Colonic mucosa (tissue), 4 donors: ENCODE measurements around the gene WLS. TPM values are rescaled to one million over a fixed set of nuclear protein-coding genes. Genes with fewer than 3 reads are reported as not detected.

Experiments
- DNase-seq: peaks from one replicate; pipeline ENCODE4 v3.0.0-alpha.2; 2020
- H3K27ac ChIP-seq: fragments of 200-600 bp; one replicate; pipeline ENCODE4 v1.8.0; 2021
- H3K27me3 ChIP-seq: fragments of 200-600 bp; one replicate; pipeline ENCODE4 v1.8.0; 2021
- H3K36me3 ChIP-seq: fragments of 200-600 bp; one replicate; pipeline ENCODE4 v1.8.0; 2021
- H3K4me1 ChIP-seq: fragments of 200-600 bp; one replicate; pipeline ENCODE4 v1.8.0; 2021; ENCODE audit warnings: mild to moderate bottlenecking
- H3K4me3 ChIP-seq: fragments of 200-600 bp; one replicate; pipeline ENCODE4 v1.8.0; 2021
- H3K9ac ChIP-seq, 2 donors: one replicate each; pipeline ENCODE4 v1.7.0; 2013; ENCODE audit warnings: control low read depth in 2 of 2, low read depth in 2 of 2, low read length in 2 of 2
- H3K9me3 ChIP-seq: fragments of 200-600 bp; one replicate; pipeline ENCODE4 v1.8.0; 2021
- intact Hi-C: fragments of 100-400 bp; cut with DNase I; formaldehyde crosslinking; loops from one replicate; pipeline ENCODE4 v1.14.1; 2022
- total RNA-seq, 2 donors: library from RNA; stranded (reverse); fragmentation: NEBNext Ultra II Directional in 1 of 2; extraction: Animal tissue kit (Norgen Biotek cat#: 25700) in 1 of 2; gene quantifications; one replicate each; pipeline ENCODE4 v1.2.1, GENCODE V29; 2021
- TF ChIP-seq, protein P1 (sequence below): fragments of 200-600 bp; IDR thresholded peaks from one replicate; pipeline ENCODE4 v1.8.0; 2022; ENCODE audit warnings: antibody characterized with exemption, mild to moderate bottlenecking
- donor health status: healthy.
- donor health status: DM: no; HTN: no; CAD: no.
- donor health status: DM: no; HTN: no; CAD: no.

WLS gene
- 100 to 1,000 TPM in 1 of 2 donors, 10 to 100 TPM in 1; 88.3 to 116 TPM for total RNA-seq

- Histone ChIP-seq H3K4me3 (peak within 1 kb of the TSS; percentile 59), H3K27ac (peak within 1 kb of the TSS; percentile 62), H3K27me3 (no peaks in the 10 kb centered on the region), H3K36me3 (no peaks in the 10 kb centered on the region), H3K4me1 (no peaks in the 10 kb centered on the region), H3K9me3 (no peaks in the 10 kb centered on the region), H3K9ac (peak within 1 kb of the TSS; percentile 74 to 97)
- intact Hi-C loops = loop anchor here (5.0 to 10.0 kb wide), 2 partner anchors 85 to 92 kb away; no protein-coding TSS in a partner anchor
- TF ChIP-seq, protein P1, sequence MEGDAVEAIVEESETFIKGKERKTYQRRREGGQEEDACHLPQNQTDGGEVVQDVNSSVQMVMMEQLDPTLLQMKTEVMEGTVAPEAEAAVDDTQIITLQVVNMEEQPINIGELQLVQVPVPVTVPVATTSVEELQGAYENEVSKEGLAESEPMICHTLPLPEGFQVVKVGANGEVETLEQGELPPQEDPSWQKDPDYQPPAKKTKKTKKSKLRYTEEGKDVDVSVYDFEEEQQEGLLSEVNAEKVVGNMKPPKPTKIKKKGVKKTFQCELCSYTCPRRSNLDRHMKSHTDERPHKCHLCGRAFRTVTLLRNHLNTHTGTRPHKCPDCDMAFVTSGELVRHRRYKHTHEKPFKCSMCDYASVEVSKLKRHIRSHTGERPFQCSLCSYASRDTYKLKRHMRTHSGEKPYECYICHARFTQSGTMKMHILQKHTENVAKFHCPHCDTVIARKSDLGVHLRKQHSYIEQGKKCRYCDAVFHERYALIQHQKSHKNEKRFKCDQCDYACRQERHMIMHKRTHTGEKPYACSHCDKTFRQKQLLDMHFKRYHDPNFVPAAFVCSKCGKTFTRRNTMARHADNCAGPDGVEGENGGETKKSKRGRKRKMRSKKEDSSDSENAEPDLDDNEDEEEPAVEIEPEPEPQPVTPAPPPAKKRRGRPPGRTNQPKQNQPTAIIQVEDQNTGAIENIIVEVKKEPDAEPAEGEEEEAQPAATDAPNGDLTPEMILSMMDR = no peak
- DNase-seq = peak; percentile 87
Measured at GRCh38 chr1:68232289-68233148, at the start of gene WLS. WLS (minus strand) TSS chr1:68232523; CDS start chr1:68232299, 224 bp downstream.

DNA sequence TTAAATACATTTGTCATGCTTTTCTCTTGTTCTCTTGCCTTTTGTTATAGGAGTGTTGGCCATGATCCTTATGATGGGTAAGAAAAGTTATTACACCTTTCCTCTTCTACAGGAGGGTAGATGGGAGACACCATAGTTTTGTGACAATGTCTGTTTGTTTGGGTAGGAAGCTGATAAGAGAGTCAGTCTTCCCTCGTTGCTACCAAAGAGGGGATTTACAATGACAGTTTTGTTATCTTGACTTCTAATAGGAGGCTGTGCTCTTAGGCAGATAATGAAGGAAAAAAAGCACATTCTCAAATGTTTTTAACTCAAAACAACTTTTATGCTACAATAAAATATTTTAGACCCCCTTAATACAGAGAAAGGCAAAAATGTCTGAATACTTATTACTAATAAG is 48.0 kb upstream of the WLS start:
- intact Hi-C loops = no loop called here
- Histone ChIP-seq H3K36me3 (no peaks in the 10 kb centered on the region), H3K27me3 (no peaks in the 10 kb centered on the region)

GRCh38 chr1:68279846-68280245 is 47.5 kb upstream of the WLS start:
- H3K27me3 ChIP-seq = no peaks in the 10 kb centered on the region
- H3K9me3 ChIP-seq = no peaks in the 10 kb centered on the region

More for the DNA sequence above, 48.0 kb upstream of the WLS start:
- no peaks in the 10 kb centered on the region for H3K9me3 ChIP-seq
- DNase-seq = no peak
- no peak overlapping the region for H3K9ac ChIP-seq
- no peak overlapping the region for H3K27ac ChIP-seq
- TF ChIP-seq, protein P1 = no peak
- H3K4me1 ChIP-seq = no peaks in the 10 kb centered on the region
- no peak overlapping the region for H3K4me3 ChIP-seq

GRCh38 chr1:68278221-68278620 is 45.9 kb upstream of the WLS start:
- Histone ChIP-seq H3K27me3 (no peaks in the 10 kb centered on the region), H3K36me3 (no peaks in the 10 kb centered on the region), H3K4me3 (no peak overlapping the region), H3K4me1 (no peaks in the 10 kb centered on the region), H3K9ac (no peak overlapping the region), H3K9me3 (no peaks in the 10 kb centered on the region), H3K27ac (no peak overlapping the region)
- intact Hi-C loops = no loop called here
- no peak for DNase-seq
- TF ChIP-seq, protein P1 = no peak

More at GRCh38 chr1:68279846-68280245, 47.5 kb upstream of the WLS start:
- no peak for DNase-seq
- TF ChIP-seq, protein P1 = no peak
- intact Hi-C loops = no loop called here
- Histone ChIP-seq H3K9ac (no peak overlapping the region), H3K4me1 (no peaks in the 10 kb centered on the region), H3K36me3 (no peaks in the 10 kb centered on the region), H3K4me3 (no peak overlapping the region), H3K27ac (no peak overlapping the region)

- H3K4me1 ChIP-seq = no peaks in the 10 kb centered on the region
- no peak for DNase-seq
- H3K27me3 ChIP-seq = no peaks in the 10 kb centered on the region
- no peak overlapping the region for H3K4me3 ChIP-seq
- H3K27ac ChIP-seq = no peak overlapping the region
- intact Hi-C loops = no loop called here
- no peaks in the 10 kb centered on the region for H3K36me3 ChIP-seq
- TF ChIP-seq, protein P1 = no peak
- no peak overlapping the region for H3K9ac ChIP-seq
- H3K9me3 ChIP-seq = no peaks in the 10 kb centered on the region
Measured at GRCh38 chr1:68276448-68276847, 44.1 kb upstream of the WLS start.
